Measurements from ENCODE around the gene ZCWPW1.
"Not testable (repeated sequence)": the region's sequence is repeated elsewhere in the genome, so short reads cannot be mapped to it uniquely, and the experiment has no call there.

Gene ZCWPW1

DNA sequence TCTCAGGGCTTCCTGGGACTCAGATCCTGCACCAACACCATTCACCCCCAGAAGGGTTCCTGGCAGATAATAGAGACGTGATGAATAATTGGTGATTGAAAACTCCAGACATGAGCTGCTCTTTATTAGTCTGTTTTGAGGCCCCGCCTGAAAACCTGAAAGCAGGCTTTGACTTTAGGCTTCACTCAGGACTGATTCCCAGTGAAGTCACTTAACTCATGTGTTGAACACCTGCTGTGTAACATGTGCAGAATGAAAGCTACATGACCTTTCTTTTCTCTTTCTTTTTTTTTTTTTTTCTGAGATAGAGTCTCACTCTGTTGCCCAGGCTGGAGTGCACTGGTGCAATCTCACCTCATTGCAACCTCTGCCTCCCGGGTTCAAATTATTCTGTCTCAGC, 26.7 kb upstream of the ZCWPW1 start:
- DNase-seq: no peak

DNA sequence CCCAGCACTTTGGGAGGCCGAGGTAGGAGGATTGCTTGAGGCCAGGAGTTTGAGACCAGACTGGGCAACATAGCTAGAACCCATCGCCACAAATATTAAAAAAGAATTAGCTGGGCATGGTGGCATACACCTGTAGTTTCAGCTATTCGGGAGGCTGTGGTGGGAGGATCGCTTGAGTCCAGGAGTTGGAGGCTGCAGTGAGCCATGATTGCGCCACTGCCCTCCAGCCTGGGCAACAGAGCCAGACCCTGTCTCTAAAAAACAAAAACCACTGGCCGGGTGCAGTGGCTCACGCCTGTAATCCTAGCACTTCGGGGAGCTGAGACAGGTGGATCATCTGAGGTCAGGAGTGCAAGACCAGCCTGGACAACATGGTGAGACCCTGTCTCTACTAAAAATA, 25.4 kb upstream of the ZCWPW1 start:
- not testable (repeated sequence) for DNase-seq

DNA sequence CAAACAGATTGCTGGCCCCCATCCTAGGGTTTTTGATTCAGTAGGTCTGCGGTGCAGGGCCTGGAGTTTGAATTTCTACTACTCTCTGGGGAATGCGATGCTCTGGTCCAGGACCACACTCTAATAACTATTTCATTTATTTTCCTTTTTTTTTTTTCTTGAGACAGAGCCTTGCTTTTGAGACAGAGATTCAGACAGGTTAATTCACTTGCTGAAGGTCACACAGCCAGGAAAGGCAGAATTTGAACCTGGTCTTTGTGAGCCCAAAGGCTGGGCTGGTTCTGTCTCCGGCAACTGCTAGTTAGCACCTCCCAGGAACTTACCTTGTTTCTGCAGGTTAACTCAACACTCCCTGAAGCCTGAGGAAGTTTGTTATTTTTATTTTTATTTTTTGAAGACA, 24.0 kb upstream of the ZCWPW1 start:
- DNase-seq: no peak

DNA sequence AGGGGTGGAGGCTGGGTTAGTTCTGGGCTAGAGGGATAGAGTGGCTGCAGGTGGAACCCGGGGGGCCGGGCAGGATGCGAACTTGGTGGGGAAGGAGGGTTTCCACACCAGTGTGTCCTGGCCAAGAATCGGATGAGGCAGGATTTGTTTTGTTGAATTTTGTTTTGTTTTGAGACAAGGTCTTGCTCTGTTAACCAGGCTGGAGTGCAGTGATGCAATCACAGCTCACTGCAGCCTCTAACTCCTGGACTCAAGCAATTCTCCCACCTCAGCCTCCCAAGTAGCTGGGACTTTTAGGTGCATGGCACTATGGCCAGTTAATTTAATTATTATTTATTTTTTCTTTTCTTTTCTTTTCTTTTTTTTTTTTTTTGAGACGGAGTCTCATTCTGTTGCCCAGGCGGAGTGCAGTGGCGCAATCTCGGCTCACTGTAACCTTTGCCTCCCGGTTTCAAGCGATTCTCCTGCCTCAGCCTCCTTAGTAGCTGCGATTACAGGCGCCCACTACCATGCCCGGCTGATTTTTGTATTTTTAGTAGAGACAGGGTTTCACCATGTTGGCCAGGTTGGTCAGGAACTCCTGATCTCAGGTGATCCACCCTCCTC, 20.8 kb upstream of the ZCWPW1 start:
- DNase-seq: no peak

DNA sequence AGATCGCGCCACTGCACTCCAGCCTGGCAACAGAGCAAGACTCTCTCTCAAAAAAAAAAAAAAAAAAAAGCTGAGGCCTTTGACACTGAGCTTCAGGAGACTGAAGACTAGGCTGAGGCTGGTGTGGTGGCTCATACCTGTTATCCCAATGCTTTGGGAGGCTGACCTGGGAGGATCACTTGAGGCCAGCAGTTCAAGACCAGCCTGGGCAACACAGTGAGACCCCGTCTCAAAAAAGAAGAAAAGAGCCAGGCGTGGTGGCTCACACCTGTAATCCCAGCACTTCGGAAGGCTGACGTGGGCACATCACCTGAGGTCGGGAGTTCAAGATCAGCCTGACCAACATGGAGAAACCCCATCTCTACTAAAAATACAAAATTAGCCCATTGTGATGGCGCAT, 18.9 kb upstream of the ZCWPW1 start:
- not testable (repeated sequence) for DNase-seq

DNA sequence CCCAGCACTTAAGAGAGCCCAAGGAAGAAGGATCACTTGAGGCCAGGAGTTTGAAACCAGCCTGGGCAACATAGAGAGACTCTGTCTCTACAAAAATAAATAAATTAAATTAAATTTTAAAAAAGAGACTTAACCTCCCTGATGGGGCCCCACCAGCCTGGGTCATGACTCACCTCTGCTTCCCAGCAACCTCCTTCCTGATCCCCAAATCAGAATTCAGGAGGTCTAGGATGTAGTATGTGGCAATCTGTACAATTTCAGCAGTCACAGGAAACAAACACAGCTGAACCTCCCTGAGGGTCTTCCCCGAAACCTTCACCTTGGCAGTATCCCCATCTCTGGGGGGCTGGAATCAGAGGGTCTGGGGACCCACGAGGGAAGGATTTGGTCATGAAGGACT, 17.5 kb upstream of the ZCWPW1 start:
- no peak for DNase-seq

DNA sequence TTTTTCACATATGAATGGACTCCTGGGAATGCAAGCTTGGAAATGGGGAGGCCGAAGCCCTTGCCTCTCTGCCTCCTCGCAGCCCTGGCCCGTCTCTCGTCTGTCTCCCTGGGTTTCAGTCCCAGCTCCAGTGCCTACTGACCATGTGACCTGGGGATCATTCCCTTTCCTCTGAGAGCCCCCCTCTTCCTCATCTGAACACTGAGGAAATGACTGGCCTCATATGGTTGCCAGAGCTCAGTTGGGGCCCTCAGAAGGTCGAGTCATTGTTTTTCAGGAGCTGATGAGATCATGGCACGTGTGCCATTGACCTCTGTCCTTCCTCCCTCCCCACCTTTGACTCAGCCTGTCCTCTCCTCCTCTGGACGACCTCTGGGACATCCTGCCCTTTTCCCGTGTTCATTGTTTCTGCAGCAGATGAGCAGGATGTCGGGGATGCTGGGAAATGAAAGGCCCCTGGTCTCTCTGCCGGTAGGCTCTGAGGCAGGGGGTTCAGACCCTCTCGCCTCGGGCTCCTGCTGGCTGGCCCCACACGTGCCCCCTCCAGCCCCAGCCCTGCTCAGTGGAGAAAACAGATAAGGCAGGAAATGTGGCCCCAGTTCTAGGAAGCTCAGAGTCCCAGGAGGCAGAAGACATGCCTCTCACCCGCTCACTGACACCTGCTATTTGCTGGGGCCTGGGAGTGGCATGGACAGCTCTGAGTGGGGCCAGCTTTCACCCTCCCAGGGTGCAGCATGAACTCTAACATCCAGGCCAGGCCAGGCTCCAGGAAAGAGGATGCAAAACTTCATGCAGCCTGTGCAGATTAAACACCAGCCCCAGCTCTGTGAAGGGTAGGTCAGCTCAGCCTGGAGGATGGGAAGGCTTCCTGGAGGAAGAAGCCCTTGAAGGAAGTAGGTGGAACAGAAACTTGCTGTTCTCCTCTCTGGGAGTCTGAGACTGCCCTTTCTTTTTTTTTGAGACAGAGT, 16.1 kb upstream of the ZCWPW1 start:
- DNase-seq: no peak

DNA sequence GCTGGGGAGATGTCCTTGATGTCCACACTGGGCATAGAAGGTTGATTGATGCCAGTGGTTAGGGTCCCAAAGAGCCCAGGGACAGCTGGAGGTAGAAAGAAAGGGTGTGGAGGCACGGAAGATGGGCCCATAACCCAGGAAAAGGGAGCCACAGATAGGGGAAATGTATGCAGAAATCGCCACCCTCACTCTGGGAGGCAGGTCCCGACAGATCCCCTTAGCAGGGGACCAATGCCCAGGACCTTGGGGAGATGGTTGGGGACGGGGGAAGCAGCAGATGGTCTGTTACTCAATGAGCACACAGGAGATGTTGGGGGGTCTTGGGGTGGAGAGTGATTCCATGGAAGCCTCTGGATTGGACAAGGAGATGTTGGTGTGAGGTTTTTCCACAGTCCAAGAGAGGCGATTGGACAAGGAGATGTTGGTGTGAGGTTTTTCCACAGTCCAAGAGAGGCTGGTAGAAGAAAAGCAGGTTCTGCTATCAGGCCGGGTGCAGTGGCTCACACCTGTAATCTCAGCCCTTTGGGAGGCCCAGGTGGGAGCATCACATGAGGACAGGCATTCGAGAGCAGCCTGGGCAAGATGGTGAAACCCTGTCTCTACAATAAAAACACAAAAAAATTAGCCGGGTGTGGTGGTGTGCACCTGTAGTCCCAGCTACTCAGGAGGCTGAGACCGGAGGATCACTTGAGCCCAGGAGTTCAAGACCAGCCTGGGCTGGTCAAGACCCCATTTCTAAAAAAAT, 14.8 kb upstream of the ZCWPW1 start:
- no peak for DNase-seq

DNA sequence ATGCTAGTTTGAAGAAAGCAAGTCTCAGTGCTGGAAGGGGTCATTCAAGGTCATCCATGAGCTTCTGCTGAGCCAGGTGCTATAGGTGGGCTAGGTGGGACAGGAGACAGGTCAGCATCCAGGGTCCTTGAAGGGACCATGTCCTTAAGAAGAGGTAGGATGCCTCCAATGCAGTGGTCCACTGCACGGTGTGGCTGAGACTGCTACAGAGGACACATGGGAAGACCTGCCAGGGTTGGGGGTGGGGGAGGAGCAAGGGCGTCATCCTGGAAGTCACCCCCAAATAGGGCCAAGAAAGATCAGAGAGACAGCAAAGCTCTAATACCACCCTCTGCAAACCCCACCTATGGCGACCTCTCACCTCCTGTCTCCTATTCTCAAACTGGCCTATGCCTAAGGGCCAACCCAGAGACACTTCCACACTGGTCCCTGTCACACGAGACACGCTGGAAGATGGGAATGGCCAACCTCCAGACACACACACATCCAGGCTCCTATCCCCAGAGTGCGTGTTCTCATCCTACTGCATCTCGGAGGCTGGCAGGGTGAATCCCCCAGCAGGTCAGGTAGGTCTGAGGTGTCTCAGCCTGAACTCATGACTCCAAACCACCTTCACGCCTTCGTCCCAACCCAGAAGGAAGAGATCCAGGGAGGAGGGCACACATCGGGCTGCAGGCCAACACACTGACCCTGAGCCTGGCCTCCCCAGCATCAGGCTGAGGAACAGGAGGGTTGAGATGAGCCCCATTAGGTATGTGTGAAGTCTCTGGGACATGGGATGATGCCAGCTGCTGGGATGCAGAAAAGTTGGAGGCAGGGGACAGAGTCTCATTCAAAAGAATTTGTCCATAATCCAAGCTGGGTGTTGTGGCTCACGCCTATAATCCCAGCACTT, 13.4 kb upstream of the ZCWPW1 start:
- no peak for DNase-seq

DNA sequence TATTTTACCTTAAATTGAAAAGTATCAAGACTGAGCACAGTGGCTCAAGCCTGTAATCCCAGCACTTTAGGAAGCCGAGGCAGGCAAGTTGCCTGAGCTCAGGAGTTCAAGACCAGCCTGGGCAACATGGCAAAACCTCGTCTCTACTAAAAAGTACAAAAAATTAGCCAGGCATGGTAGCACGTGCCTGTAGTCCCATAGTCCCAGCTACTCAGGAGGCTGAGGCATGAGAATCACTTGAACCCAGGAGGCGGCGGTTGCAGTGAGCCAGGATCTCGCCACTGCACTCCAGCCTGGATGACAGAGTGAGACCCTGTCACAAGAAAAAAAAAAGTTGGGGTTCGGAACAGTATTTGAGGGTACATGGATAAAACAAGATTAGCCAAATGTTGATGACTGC, 10.7 kb upstream of the ZCWPW1 start:
- not testable (repeated sequence) for DNase-seq

DNA sequence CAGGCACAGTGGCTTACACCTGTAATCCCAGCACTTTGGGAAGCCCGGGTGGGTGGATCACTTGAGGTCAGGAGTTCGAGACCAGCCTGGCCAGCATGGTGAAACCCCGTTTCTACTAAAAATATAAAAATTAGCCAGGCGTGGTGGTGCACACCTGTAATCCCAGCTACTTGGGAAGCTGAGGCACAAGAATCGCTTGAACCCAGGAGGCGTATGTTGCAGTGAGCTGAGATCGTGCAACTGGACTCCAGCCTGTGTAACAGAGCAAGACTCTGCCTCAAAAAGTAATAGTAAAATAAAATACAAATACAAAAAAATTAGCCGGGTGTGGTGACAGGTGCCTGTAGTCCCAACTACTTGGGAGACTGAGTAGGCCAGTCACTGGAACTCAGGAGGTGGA, 10.2 kb upstream of the ZCWPW1 start:
- DNase-seq: not testable (repeated sequence)

DNA sequence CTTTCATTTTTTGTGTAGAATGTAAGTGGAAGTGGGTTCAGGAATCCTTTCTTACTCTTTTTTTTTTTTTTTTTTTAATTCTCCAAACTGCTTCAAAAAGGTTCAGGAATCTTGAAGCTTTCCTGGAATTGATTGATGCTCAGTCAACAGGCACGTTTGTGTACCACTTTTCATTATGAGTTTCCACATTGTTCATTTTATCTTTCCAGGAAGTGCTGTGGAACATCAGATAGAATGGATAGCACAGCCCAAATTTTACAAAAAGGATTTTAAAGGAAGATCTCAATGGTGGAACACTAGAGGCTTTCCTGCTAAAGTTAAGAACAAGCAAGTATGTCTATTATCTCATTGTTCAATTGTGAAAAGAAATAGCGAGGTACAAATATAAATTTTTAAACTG, 9.7 kb upstream of the ZCWPW1 start:
- DNase-seq: no peak

DNA sequence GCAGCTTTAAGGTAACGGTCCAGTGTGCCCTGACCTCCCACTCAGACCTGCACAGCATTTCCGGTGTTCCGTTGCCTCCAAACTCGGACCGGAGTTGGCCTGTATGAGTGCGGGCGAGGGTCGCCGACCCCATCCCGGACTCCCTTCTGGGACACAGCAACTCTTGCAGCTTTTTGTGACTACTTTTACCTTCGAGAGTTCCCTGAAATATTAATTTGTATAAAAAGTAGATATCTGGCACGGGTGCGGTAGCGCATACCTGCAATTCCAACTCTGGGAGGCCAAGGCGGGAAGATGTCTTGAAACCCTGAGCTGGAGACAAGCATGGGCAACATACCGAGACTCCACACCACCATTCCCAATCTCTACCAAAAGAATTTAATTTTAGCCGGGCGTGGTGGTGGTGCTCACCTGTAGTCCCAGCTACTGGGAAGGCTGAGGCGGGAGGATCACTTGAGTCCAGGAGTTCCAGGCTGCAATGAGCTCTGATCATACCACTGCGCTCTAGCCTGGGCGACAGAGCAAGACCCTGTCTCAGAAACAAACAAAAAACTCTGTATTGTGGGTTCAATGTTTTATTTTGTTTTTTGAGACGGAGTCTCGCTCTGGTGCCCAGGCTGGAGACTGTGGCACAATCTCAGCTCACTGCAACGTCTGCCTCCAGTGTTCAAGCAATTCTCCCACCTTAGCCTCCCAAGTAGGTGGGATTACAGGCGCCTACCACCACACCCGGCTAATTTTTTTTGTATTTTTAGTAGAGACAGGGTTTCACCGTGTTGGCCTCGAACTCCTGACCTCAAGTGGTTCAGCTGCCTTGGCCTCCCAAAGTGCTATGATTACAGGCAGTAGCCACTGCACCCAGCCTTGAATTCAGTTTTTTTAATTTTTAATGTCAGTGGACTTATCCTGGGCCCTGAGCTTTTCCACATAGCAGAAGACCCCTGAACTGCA, 8.9 kb upstream of the ZCWPW1 start:
- DNase-seq: no peak

DNA sequence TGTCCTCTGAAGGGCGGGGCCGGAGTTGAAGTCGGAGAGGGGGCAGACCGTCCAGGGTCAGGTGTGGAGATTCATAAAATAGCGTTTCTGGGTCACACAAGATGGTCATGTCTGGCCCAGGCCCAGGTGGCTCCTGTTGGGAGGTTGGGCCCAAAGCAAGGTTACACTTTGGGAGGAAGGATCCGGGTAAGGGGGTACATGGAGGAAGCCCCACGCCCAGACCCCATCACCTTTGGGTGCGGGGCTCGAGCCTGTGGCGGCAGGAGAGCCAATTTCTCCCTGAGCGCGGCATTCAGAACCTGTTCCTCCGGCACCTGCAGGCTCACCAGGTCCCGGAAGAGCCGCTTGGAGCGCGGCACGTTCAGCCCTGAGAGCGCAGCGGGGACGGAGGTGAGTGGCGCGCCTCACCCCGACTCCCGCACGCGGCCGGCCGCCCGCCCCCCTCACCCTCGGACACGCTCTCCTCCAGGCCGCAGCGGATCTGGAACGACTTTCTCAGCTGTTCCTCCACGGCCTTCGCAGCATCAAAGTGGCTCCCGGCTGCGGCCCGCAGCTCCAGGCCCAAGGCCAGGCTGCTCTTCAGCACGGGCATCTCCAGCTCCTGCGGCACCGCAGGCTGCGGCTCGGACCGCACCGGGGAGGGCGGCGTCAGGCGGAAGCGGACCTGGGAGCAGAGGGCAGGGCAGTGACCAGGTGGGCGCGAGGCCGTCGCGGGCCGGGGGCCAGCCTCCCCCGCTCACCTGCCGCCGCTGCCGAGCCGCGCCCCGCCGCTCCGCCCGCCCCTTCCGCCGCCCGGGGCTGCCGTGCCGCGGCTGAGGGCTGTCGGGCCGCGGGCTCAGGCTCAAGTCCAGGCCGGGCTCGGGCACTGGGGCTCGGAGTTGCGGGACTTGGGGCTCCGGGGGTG, 7.2 kb upstream of the ZCWPW1 start:
- DNase-seq: peak; percentile 50

DNA sequence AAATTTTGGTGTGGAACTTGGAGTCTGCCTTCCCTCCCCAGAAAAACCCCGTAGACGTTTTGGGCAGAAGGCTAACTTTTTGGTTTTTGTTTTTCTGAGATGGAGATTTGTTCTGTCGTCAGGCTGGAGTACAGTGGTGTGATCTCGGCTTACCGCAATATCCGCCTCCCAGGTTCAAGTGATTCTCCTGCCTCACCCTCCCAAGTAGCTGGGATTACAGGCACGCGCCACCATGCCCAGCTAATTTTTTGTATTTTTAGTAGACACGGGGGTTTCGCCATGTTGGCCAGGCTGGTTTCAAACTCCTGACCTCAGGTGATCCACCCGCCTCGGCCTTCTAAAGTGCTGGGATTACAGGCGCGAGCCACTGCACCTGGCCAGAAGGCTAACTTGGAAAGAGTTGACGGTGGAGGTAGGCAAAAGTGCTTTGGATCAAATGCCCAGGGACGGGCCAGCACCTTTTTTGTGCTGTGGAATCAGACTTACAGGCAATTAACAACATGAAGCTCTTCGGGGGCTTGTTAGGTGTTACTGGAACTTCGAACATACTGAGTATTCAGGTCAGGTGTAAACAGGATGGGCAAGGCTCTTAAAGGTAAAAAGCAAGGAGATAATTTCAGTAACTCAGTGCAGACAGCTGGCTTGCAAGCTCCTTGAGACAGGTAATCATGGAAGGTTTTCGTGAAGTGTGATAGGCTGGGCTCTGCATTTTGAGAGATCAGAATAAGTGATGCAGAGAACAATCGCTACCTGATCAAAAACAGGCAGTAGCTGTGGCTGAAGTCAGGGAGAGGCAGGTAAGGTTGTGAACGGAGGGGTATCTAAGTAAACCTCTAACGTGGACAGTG, 6.0 kb upstream of the ZCWPW1 start:
- DNase-seq: no peak

DNA sequence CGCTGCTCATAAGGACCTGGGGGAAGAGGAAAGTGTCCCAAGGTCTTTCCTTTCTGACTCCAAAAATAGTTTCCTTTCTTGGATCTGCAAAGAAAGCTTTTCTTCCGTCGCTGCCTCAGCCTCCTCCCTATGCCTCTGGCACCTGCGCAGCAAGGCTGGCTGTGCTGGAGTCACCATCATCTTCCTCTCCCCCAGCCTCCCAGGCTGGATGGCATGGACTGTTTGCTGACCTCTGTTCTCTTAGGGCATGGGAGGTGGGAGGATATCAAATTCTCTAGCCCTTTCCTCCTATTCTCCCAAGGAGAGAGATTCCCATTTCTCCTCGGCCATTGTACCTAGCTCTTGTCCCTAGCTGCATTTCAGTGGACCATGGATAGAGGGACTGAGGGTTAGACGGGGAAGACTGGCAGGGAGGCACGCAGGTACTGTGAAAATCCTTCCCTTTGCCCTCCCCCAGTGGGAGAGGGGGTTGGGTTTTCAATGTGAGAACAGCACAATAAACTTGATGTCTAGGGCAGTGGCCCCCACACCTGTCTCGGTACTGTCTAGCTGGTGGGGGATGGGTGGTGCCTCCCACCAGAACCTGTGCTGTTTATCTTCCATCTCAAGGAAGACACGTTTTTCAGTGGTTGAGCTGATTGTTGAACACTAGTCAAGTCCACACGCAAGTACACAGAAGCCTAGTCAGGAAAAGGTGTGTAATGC, 5.2 kb upstream of the ZCWPW1 start:
- DNase-seq: no peak

DNA sequence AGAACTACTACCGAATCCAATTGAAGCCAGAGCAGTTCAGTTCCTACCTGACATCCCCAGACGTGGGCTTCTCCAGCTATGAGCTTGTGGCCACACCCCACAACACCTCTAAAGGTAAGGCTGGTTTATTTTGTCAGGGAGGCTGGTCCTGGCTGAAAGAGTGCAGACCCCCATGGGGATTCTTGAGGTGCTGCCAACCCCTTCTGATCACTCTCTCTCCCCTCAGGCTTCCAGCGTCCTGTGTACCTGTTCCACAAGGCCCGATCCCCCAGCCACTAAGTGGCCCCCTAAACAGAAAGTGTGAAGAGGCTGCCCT, 4.7 kb upstream of the ZCWPW1 start:
- no peak for DNase-seq

DNA sequence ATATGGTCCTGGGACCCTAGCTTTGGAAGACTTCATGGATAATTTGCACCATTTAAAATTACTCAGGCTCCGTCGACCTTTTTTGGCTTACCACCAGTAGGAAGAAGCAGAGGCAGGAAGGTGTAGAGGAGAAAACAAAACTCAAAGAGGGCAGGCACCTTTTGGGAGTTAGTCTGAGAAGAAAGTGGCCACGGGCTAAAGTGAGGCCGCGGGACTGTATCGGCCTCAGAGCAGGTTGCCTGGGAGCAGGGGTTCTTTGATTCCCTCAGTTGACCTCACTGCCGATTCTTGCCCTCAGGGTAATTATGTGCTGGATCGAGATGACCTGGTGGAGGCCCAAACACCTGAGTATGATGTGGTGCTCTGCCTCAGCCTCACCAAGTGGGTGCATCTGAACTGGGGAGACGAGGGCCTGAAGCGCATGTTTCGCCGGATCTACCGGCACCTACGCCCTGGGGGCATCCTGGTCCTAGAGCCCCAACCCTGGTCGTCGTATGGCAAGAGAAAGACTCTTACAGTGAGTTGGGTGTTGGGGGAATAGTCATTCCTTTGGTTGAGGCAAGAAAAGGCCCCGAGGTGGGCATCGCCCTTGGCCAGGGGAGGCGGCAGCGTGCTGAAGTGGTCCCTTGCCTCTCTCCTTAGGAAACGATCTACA, 4.2 kb upstream of the ZCWPW1 start:
- DNase-seq: no peak

Measured in retina (tissue), 1 donor.